HepG2 (cell line): ENCODE measurements around the gene WDR54. TPM values are rescaled to one million over a fixed set of nuclear protein-coding genes. Genes with fewer than 3 reads are reported as not detected.

Source experiments
- CERS6 ChIP-seq: sonication (generic); formaldehyde crosslinking; IDR thresholded peaks from 2 replicates; pipeline ENCODE4 v1.5.0; 2020; ENCODE audit warnings: missing genetic modification reagents
- HMGXB3 ChIP-seq: sonication (generic); formaldehyde crosslinking; IDR thresholded peaks from 2 replicates; pipeline ENCODE4 v1.4.0; 2020; ENCODE audit warnings: missing genetic modification reagents, borderline replicate concordance
- HOXA5 ChIP-seq: sonication (generic); formaldehyde crosslinking; IDR thresholded peaks from 2 replicates; pipeline ENCODE4 v1.4.0; 2020; ENCODE audit warnings: missing genetic modification reagents
- KDM6A ChIP-seq: IDR thresholded peaks from 2 replicates; pipeline ENCODE4 v1.6.1; 2016; ENCODE audit warnings: low read depth
- KLF11 ChIP-seq: IDR thresholded peaks from 2 replicates; pipeline ENCODE4 v1.6.1; 2016; ENCODE audit warnings: missing compliant biosample characterization
- MBNL3 ChIP-seq: fragments of 250-450 bp; sonication (Bioruptor Pico); conservative IDR thresholded peaks from 2 replicates; pipeline ENCODE4 v1.8.0; 2022; ENCODE audit warnings: mild to moderate bottlenecking, inconsistent platforms
- SETDB1 ChIP-seq: sonication (generic); formaldehyde crosslinking; IDR thresholded peaks from 2 replicates; pipeline ENCODE4 v1.5.1; 2020; ENCODE audit warnings: missing genetic modification reagents, mild to moderate bottlenecking, borderline replicate concordance
- SSRP1 ChIP-seq: IDR thresholded peaks from 2 replicates; pipeline ENCODE4 v1.6.1; 2016; ENCODE audit warnings: control low read depth
- TCF7 ChIP-seq: sonication (generic); IDR thresholded peaks from 2 replicates; pipeline ENCODE4 v1.6.1; 2016; ENCODE audit warnings: antibody characterized with exemption, low read depth
- ZBTB7A ChIP-seq: sonication (generic); formaldehyde crosslinking; IDR thresholded peaks from 2 replicates; pipeline ENCODE4 v1.8.0; 2022; ENCODE audit warnings: mild to moderate bottlenecking, missing genetic modification reagents
- ZFP41 ChIP-seq: sonication (generic); formaldehyde crosslinking; IDR thresholded peaks from 2 replicates; pipeline ENCODE4 v1.4.0; 2020; ENCODE audit warnings: mild to moderate bottlenecking, missing genetic modification reagents, borderline replicate concordance
- ZFY ChIP-seq: sonication (generic); formaldehyde crosslinking; IDR thresholded peaks from 2 replicates; pipeline ENCODE4 v1.4.0; 2020; ENCODE audit warnings: missing genetic modification reagents
- ZNF30 ChIP-seq: sonication (generic); formaldehyde crosslinking; IDR thresholded peaks from 2 replicates; pipeline ENCODE4 v1.5.0; 2020; ENCODE audit warnings: mild to moderate bottlenecking, missing genetic modification reagents
- ZNF577 ChIP-seq: sonication (generic); formaldehyde crosslinking; IDR thresholded peaks from 2 replicates; pipeline ENCODE4 v1.4.0; 2020; ENCODE audit warnings: mild to moderate bottlenecking, low read depth, missing genetic modification reagents, borderline replicate concordance
- ZNF7 ChIP-seq: IDR thresholded peaks from 2 replicates; pipeline ENCODE4 v1.6.1; 2016; ENCODE audit warnings: missing biosample characterization, missing genetic modification reagents
- polyA plus RNA-seq, 8 experiments: library from polyadenylated mRNA; depleted of rRNA in 3 of 8; stranded (reverse) in 7 of 8; unstranded in 1 of 8; fragments of >200 nt; fragmentation: Illumina TruSeq in 4 of 8; extraction: Trizol in 4 of 8; gene quantifications; 2 replicates each; pipeline versions ENCODE4 v1.2.1 to v1.2.3, GENCODE V29; 2011 to 2016; ENCODE audit warnings: low read depth in 4 of 8, missing spikeins in 1 of 8, mixed read lengths in 1 of 8; ENCODE audit not compliant: insufficient read depth in 1 of 8
- total RNA-seq, 5 experiments: library from RNA; depleted of rRNA; stranded (reverse); fragments of >200 nt; fragmentation: Illumina TruSeq; extraction: Trizol; gene quantifications; 2 replicates each; pipeline ENCODE4 v1.2.3, GENCODE V29; 2016; ENCODE audit warnings: low read depth in 1 of 5
- TF ChIP-seq, protein P1 (sequence below): sonication (generic); formaldehyde crosslinking; IDR thresholded peaks from 2 replicates; pipeline ENCODE4 v1.5.0; 2020; ENCODE audit warnings: mild to moderate bottlenecking, missing genetic modification reagents

WDR54 gene
- total and polyA plus RNA-seq, 2 of the 13 experiments (the other 11 are each of a cell fraction or from before 2014, with no cell fraction given) = 2.0 to 17.3 TPM

GRCh38 chr2:74461187-74462053 is 39.9 kb downstream of the WDR54 start (continued):
- TF ChIP-seq MBNL3 (CRISPR knock-in tag) = no peak
- TF ChIP-seq TCF7 = no peak
- no peak for TF ChIP-seq ZNF30
- no peak for TF ChIP-seq HOXA5 (CRISPR knock-in tag)
- no peak for TF ChIP-seq ZBTB7A (CRISPR knock-in tag)
- TF ChIP-seq, protein P1, sequence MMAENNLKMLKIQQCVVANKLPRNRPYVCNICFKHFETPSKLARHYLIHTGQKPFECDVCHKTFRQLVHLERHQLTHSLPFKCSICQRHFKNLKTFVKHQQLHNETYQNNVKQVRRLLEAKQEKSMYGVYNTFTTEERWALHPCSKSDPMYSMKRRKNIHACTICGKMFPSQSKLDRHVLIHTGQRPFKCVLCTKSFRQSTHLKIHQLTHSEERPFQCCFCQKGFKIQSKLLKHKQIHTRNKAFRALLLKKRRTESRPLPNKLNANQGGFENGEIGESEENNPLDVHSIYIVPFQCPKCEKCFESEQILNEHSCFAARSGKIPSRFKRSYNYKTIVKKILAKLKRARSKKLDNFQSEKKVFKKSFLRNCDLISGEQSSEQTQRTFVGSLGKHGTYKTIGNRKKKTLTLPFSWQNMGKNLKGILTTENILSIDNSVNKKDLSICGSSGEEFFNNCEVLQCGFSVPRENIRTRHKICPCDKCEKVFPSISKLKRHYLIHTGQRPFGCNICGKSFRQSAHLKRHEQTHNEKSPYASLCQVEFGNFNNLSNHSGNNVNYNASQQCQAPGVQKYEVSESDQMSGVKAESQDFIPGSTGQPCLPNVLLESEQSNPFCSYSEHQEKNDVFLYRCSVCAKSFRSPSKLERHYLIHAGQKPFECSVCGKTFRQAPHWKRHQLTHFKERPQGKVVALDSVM = no peak
- TF ChIP-seq SETDB1 (CRISPR knock-in tag) = no peak
- TF ChIP-seq SSRP1 (CRISPR knock-in tag) = no peak; the same call in 1 of the 2 replicates
- TF ChIP-seq HMGXB3 (CRISPR knock-in tag) = no peak
- TF ChIP-seq ZFP41 (CRISPR knock-in tag) = no peak
- no peak for TF ChIP-seq ZNF7 (CRISPR knock-in tag)
- no peak for TF ChIP-seq KDM6A (CRISPR knock-in tag)
- TF ChIP-seq ZFY (CRISPR knock-in tag) = 0 out of 2 replicates have a peak, but pooled peaks have one; percentile 9
- TF ChIP-seq CERS6 (CRISPR knock-in tag) = no peak
- no peak for TF ChIP-seq KLF11 (CRISPR knock-in tag)
- no peak for TF ChIP-seq ZNF577
